ENCODE measurements around the gene EIF3C. TPM values are rescaled to one million over a fixed set of nuclear protein-coding genes. Genes with fewer than 3 reads are reported as not detected.
"Not testable (repeated sequence)": the region's sequence is repeated elsewhere in the genome, so short reads cannot be mapped to it uniquely, and the experiment has no call there.

EIF3C gene
- total and polyA plus RNA-seq, 2 of the 8 experiments (the other 6 are each of a cell fraction or from before 2014, with no cell fraction given), result 672 to 1,250 TPM

DNA sequence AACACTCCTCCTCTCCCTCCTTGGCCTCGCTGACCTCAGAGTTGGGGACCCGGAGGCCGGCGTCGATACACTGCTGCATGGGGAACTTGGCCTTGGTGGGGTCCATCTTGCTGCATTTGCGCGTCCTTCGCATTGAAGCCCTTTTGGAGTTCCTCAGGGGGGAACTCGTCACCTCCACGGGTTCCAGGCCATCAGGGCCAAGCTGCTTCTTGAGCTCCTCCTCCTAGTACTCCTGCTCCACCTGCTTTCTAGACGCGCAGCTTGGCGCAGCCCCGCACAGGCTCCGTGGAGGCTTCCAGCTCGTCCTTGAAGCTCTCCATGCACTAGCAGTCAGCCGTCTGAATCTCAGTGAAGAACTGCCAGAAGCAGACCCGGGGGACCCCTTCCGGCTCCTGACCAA is 10.9 kb upstream of the EIF3C start:
- H3K79me2 ChIP-seq (ENCODE audit: control insufficient read depth in 1 of 2, insufficient read depth in 2 of 2, low read length in 2 of 2); FAIRE-seq; H3K9me3 ChIP-seq (ENCODE audit: insufficient read depth in 2 of 2, low read depth in 1 of 2, low read length in 1 of 2): not testable (repeated sequence)

DNA sequence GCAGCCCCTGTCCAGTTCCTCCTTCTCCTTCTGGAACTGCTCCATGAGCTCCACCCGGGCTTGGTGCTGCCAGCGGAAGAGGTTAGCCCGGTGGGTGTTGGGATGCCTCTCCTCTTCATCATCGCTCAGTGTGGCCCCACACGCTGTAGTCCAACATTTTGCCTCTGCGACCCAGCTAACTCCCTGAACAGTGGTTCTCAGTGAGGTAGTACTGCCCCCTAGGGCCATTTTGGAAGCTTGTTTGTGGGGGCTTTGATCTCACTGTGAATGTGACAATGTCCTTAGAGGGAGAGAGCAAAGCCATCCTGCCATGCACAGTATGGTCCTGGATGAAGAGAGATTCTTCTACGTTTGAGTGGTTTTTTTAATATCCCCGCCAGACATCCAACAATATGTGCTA is 9.9 kb upstream of the EIF3C start:
- H4K91ac ChIP-seq (replicated peaks; ENCODE audit: insufficient read length, low read length); H2BK5ac ChIP-seq (ENCODE audit: low read depth, low read length); H3K4ac ChIP-seq (replicated peaks; ENCODE audit: insufficient read length, low read depth, low read length); H3K27me3 ChIP-seq (replicated peaks in 1 of 4; ENCODE audit: control insufficient read depth in 3 of 4, extremely low read depth in 1 of 4, insufficient read depth in 3 of 4, low read length in 3 of 4); POLR2A ChIA-PET (ENCODE audit: partially characterized antibody); H3K9me3 ChIP-seq (ENCODE audit: insufficient read depth in 2 of 2, low read depth in 1 of 2, low read length in 1 of 2); H2AFZ ChIP-seq (ENCODE audit: low read length); DNase-seq (ENCODE audit: low read depth in 1 of 2, low spot score in 2 of 2); H3K14ac ChIP-seq (ENCODE audit: insufficient read length); H3K4me3 ChIP-seq (ENCODE audit: extremely low read depth in 1 of 4, insufficient read depth in 2 of 4, low read depth in 3 of 4, low read length in 4 of 4); H2BK20ac ChIP-seq (ENCODE audit: low read length); H3K23ac ChIP-seq (ENCODE audit: insufficient read length); H2AK5ac ChIP-seq (ENCODE audit: low read depth, low read length); H3K36me3 ChIP-seq (ENCODE audit: control insufficient read depth in 2 of 4, insufficient read depth in 4 of 4, low read length in 3 of 4); H3K27ac ChIP-seq (ENCODE audit: low read depth, low read length); H3K56ac ChIP-seq (replicated peaks; ENCODE audit: insufficient read length, low read depth, low read length); H2BK15ac ChIP-seq (ENCODE audit: low read length); H4K5ac ChIP-seq (ENCODE audit: insufficient read length, low read depth, low read length); H2BK12ac ChIP-seq (ENCODE audit: low read depth, low read length); H3K79me1 ChIP-seq (ENCODE audit: low read depth, low read length); H3K23me2 ChIP-seq (ENCODE audit: low read depth, low read length); FAIRE-seq; H3K79me2 ChIP-seq (ENCODE audit: control insufficient read depth in 1 of 2, insufficient read depth in 2 of 2, low read length in 2 of 2); H3K9ac ChIP-seq (replicated peaks in 1 of 4; ENCODE audit: extremely low read depth in 1 of 4, low read depth in 3 of 4, low read length in 3 of 4); H3K4me2 ChIP-seq (ENCODE audit: insufficient read depth in 1 of 2, low read depth in 2 of 2, low read length in 2 of 2); H3K18ac ChIP-seq (ENCODE audit: extremely low read depth, low read length); H4K8ac ChIP-seq (ENCODE audit: extremely low read depth, insufficient read depth, low read length); H4K20me1 ChIP-seq (replicated peaks in 1 of 2; ENCODE audit: control insufficient read depth in 1 of 2, insufficient read depth in 2 of 2, low read length in 2 of 2); H2BK120ac ChIP-seq (replicated peaks; ENCODE audit: low read depth, low read length); CTCF ChIA-PET (ENCODE audit: partially characterized antibody); H3K4me1 ChIP-seq (replicated peaks in 1 of 4; ENCODE audit: control insufficient read depth in 3 of 4, insufficient read depth in 4 of 4, low read length in 3 of 4): not testable (repeated sequence)
- no CpG with 5 or more reads among the region's 8 CpGs for WGBS, 2 experiments (ENCODE audit: extremely low coverage in 1 of 2, insufficient coverage in 1 of 2, insufficient read length in 1 of 2, insufficient replicate concordance in 2 of 2, low coverage in 1 of 2, low lambda C conversion rate in 2 of 2, missing lambda C conversion rate in 1 of 2)

More for the DNA sequence above, 10.9 kb upstream of the EIF3C start:
- H3K56ac ChIP-seq (replicated peaks; ENCODE audit: insufficient read length, low read depth, low read length); H3K36me3 ChIP-seq (ENCODE audit: control insufficient read depth in 2 of 4, insufficient read depth in 4 of 4, low read length in 3 of 4); H2BK12ac ChIP-seq (ENCODE audit: low read depth, low read length); H3K9ac ChIP-seq (replicated peaks in 1 of 4; ENCODE audit: extremely low read depth in 1 of 4, low read depth in 3 of 4, low read length in 3 of 4); H3K27ac ChIP-seq (ENCODE audit: low read depth, low read length); H3K23me2 ChIP-seq (ENCODE audit: low read depth, low read length); H3K27me3 ChIP-seq (replicated peaks in 1 of 4; ENCODE audit: control insufficient read depth in 3 of 4, extremely low read depth in 1 of 4, insufficient read depth in 3 of 4, low read length in 3 of 4); H4K20me1 ChIP-seq (replicated peaks in 1 of 2; ENCODE audit: control insufficient read depth in 1 of 2, insufficient read depth in 2 of 2, low read length in 2 of 2); H3K4ac ChIP-seq (replicated peaks; ENCODE audit: insufficient read length, low read depth, low read length); CTCF ChIA-PET (ENCODE audit: partially characterized antibody); H2BK20ac ChIP-seq (ENCODE audit: low read length); H2BK120ac ChIP-seq (replicated peaks; ENCODE audit: low read depth, low read length); H3K4me1 ChIP-seq (replicated peaks in 1 of 4; ENCODE audit: control insufficient read depth in 3 of 4, insufficient read depth in 4 of 4, low read length in 3 of 4); H2BK5ac ChIP-seq (ENCODE audit: low read depth, low read length); H3K18ac ChIP-seq (ENCODE audit: extremely low read depth, low read length); H3K4me3 ChIP-seq (ENCODE audit: extremely low read depth in 1 of 4, insufficient read depth in 2 of 4, low read depth in 3 of 4, low read length in 4 of 4); H4K5ac ChIP-seq (ENCODE audit: insufficient read length, low read depth, low read length); H3K4me2 ChIP-seq (ENCODE audit: insufficient read depth in 1 of 2, low read depth in 2 of 2, low read length in 2 of 2); H4K8ac ChIP-seq (ENCODE audit: extremely low read depth, insufficient read depth, low read length); H2AFZ ChIP-seq (ENCODE audit: low read length); POLR2A ChIA-PET (ENCODE audit: partially characterized antibody); DNase-seq (ENCODE audit: low read depth in 1 of 2, low spot score in 2 of 2); H3K23ac ChIP-seq (ENCODE audit: insufficient read length); H3K14ac ChIP-seq (ENCODE audit: insufficient read length); H4K91ac ChIP-seq (replicated peaks; ENCODE audit: insufficient read length, low read length); H3K79me1 ChIP-seq (ENCODE audit: low read depth, low read length); H2BK15ac ChIP-seq (ENCODE audit: low read length); H2AK5ac ChIP-seq (ENCODE audit: low read depth, low read length): not testable (repeated sequence)
- no CpG with 5 or more reads among the region's 19 CpGs for WGBS, 2 experiments (ENCODE audit: extremely low coverage in 1 of 2, insufficient coverage in 1 of 2, insufficient read length in 1 of 2, insufficient replicate concordance in 2 of 2, low coverage in 1 of 2, low lambda C conversion rate in 2 of 2, missing lambda C conversion rate in 1 of 2)
